Activated CD8-positive, alpha-beta T cell treated with anti-CD3 and anti-CD28 coated beads for 36 hours (primary cell): Measurements from ENCODE around the gene MRTFA. TPM values are rescaled to one million over a fixed set of nuclear protein-coding genes. Genes with fewer than 3 reads are reported as not detected.
"Not testable (repeated sequence)": the region's sequence is repeated elsewhere in the genome, so short reads cannot be mapped to it uniquely, and the experiment has no call there.

Source experiments
- ATAC-seq: fragments of 200-7000 bp; cut with Tn5 transposase; one replicate; pipeline ENCODE4 v1.10.0; 2021; ENCODE audit warnings: mild to moderate bottlenecking, moderate library complexity
- CTCF ChIA-PET: fragments of 350-600 bp; sonication (Branson Sonifier 250); formaldehyde crosslinking; loops from one replicate; lab custom pipeline; 2021; ENCODE audit warnings: antibody characterized with exemption; lab: Charles Lee
- POLR2A ChIA-PET: fragments of 350-600 bp; sonication (Branson Sonifier 250); formaldehyde crosslinking; loops from one replicate; lab custom pipeline; 2021; ENCODE audit warnings: antibody characterized with exemption; lab: Charles Lee
- DNase-seq: peaks from one replicate; pipeline ENCODE4 v3.0.0-alpha.2; 2020
- H3K27ac Mint-ChIP-seq: one replicate; pipeline ENCODE4 v1.8.0; 2021; ENCODE audit warnings: mild to moderate bottlenecking, mixed read lengths
- H3K27me3 Mint-ChIP-seq: one replicate; pipeline ENCODE4 v1.8.0; 2021; ENCODE audit warnings: mixed read lengths
- H3K36me3 Mint-ChIP-seq: one replicate; pipeline ENCODE4 v1.8.0; 2021; ENCODE audit warnings: low read depth, mixed read lengths
- H3K4me1 Mint-ChIP-seq: one replicate; pipeline ENCODE4 v1.8.0; 2021; ENCODE audit warnings: low read depth, mixed read lengths
- H3K4me3 Mint-ChIP-seq: one replicate; pipeline ENCODE4 v1.8.0; 2021; ENCODE audit warnings: mild to moderate bottlenecking, moderate library complexity, mixed read lengths
- H3K9me3 Mint-ChIP-seq: one replicate; pipeline ENCODE4 v1.8.0; 2021; ENCODE audit warnings: mixed read lengths
- intact Hi-C: fragments of 100-400 bp; cut with micrococcal nuclease; formaldehyde crosslinking; loops from one replicate; pipeline ENCODE4 v1.10.0; 2022
- total RNA-seq, 2 experiments: library from RNA; stranded (reverse); gene quantifications; one replicate each; pipeline ENCODE4 v1.2.3, GENCODE V29; 2021
- TF ChIP-seq, protein P1 (sequence below): fragments of 200-600 bp; IDR thresholded peaks from one replicate; pipeline ENCODE4 v1.8.0; 2022; ENCODE audit warnings: antibody characterized with exemption, mild to moderate bottlenecking

Gene MRTFA
- total RNA-seq, 2 experiments from 2014 or later = 37.4 to 40.0 TPM

DNA sequence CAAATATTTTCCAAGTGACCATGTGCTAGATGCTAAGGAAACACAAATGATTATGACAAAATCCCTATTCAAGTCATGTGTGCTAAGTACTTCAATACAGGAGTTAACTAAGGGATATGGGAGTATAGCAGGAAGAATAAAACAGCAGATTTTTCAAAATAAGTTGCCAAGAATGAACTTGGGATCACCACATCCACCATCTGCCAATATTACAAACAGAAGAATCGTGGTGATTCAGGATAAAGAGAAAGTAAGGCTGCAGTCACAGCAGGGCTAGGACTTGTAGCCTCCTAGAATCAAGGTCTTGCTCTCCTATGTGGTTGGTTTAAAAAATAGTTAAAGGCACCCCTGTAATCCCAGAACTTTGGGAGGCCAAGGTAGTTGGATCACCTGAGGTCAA lies 34.3 kb downstream of the MRTFA start:
- Mint-ChIP-seq H3K4me3 (no peak overlapping the region), H3K27me3 (no peaks in the 10 kb centered on the region), H3K36me3 (no peaks in the 10 kb centered on the region), H3K4me1 (peaks cover 49% of the 10 kb centered on the region), H3K9me3 (no peaks in the 10 kb centered on the region), H3K27ac (no peak overlapping the region)
- TF ChIP-seq, protein P1, sequence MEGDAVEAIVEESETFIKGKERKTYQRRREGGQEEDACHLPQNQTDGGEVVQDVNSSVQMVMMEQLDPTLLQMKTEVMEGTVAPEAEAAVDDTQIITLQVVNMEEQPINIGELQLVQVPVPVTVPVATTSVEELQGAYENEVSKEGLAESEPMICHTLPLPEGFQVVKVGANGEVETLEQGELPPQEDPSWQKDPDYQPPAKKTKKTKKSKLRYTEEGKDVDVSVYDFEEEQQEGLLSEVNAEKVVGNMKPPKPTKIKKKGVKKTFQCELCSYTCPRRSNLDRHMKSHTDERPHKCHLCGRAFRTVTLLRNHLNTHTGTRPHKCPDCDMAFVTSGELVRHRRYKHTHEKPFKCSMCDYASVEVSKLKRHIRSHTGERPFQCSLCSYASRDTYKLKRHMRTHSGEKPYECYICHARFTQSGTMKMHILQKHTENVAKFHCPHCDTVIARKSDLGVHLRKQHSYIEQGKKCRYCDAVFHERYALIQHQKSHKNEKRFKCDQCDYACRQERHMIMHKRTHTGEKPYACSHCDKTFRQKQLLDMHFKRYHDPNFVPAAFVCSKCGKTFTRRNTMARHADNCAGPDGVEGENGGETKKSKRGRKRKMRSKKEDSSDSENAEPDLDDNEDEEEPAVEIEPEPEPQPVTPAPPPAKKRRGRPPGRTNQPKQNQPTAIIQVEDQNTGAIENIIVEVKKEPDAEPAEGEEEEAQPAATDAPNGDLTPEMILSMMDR = no peak
- no peak for ATAC-seq
- intact Hi-C loops = no loop called here
- ChIA-PET CTCF (no interaction called here), POLR2A (no interaction called here)
- no peak for DNase-seq

DNA sequence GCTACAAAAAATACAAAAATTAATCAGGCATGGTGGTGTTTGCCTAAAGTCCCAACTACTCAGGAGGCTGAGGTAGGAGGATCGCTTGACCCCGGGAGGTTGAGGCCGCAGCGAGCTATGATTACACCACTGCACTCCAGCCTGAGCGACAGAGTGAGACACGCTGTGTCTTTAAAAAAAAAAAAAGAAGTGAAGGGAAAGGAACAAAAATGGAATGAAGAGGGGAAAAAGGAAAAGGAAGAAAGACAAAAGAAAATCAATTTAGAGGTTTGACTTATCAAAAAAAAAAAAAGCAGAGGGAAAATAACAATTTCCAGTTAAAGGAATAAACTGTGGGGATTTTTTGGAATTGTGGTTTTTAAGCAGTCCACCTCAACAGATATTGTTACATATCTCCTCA lies 36.8 kb downstream of the MRTFA start:
- ChIA-PET CTCF (interaction anchor here (1.4 kb wide), 1 partner anchor 163 kb away, joined by 3 read pairs; no protein-coding TSS in a partner anchor), POLR2A (no interaction called here)
- no peaks in the 10 kb centered on the region for H3K36me3 Mint-ChIP-seq
- TF ChIP-seq, protein P1 = no peak
- intact Hi-C loops = no loop called here
- DNase-seq (no peak), ATAC-seq (no peak)
- H3K27me3 Mint-ChIP-seq = no peaks in the 10 kb centered on the region
- peaks cover 36% of the 10 kb centered on the region for H3K4me1 Mint-ChIP-seq
- H3K27ac Mint-ChIP-seq = no peak overlapping the region
- no peak overlapping the region for H3K4me3 Mint-ChIP-seq
- no peaks in the 10 kb centered on the region for H3K9me3 Mint-ChIP-seq

DNA sequence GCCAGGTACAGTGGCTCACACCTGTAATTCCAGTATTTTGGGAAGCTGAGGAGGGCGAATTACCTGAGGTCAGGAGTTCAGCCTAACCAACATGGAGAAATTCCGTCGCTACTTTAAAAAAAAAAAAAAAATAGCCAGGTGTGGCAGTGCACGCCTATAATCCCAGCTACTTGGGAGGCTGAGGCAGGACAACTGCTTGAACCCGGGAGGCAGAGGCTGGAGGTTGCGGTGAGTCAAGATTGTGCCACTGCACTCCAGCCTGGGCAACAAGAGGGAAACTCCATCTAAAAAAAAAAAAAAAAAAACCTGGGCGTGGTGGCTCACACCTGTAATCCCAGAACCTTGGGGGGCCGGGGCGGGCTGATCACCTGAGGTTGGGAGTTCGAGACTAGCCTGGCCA lies 37.8 kb downstream of the MRTFA start:
- POLR2A ChIA-PET = interaction anchor here (0.6 kb wide), 1 partner anchor 508 kb away, joined by 3 read pairs; no protein-coding TSS in a partner anchor
- CTCF ChIA-PET = interaction anchor here (1.4 kb wide), 1 partner anchor 162 kb away, joined by 3 read pairs; no protein-coding TSS in a partner anchor
- ATAC-seq, H3K27ac Mint-ChIP-seq, H3K36me3 Mint-ChIP-seq, intact Hi-C loops, H3K4me3 Mint-ChIP-seq, DNase-seq, H3K27me3 Mint-ChIP-seq, H3K9me3 Mint-ChIP-seq: not testable (repeated sequence)
- H3K4me1 Mint-ChIP-seq = peaks cover 43% of the 10 kb centered on the region

DNA sequence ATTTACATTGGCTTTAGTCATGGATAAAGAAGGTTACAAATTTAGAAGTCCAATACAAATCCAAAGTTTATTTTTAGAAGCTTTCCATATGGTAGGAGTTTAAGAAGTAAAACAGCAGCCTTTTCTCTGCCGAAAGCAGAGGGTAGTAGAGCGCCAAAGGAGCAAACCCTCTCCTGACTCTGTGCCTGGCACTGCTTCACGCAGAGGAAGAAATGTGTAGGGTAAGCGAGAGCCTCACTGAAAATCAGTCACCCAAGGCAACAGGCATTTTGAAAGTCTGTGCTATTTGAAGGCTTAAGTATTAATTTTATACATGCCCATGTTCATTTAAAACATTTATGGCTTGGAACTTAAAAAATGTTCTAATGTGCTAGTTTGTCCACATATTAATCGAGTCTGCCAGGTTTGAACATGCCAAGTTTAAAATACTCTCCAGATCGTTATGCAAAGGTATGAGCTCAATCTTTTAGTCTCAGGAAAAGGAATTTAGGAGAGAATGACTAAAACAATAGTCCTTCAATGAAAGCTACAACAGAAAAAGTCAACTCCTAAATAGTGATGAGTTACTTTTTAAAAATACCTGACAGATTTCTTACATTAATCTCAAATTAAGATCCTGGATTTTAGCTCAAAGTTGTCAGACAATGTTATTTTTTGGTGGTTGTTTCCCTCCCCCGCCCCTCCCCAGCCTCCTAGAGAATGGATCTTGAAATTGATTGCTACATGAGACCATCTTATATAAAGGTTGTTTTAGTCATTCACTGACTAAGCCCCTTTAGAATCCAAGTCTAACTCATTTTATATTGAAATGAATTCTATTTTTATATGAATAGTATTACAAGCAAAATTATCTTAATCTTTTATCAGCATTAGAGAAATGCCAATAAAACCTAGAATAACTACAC lies 38.7 kb downstream of the MRTFA start:
- peaks cover 45% of the 10 kb centered on the region for H3K4me1 Mint-ChIP-seq
- no peaks in the 10 kb centered on the region for H3K9me3 Mint-ChIP-seq
- intact Hi-C loops = no loop called here
- ChIA-PET CTCF (interaction anchor here (1.1 to 1.2 kb wide), 3 partner anchors 14 to 48 kb away, joined by 3 read pairs; no protein-coding TSS in a partner anchor), POLR2A (no interaction called here)
- TF ChIP-seq, protein P1 = no peak
- DNase-seq (no peak), ATAC-seq (no peak)
- no peaks in the 10 kb centered on the region for H3K36me3 Mint-ChIP-seq
- H3K27me3 Mint-ChIP-seq = no peaks in the 10 kb centered on the region
- no peak overlapping the region for H3K4me3 Mint-ChIP-seq
- H3K27ac Mint-ChIP-seq = no peak overlapping the region

DNA sequence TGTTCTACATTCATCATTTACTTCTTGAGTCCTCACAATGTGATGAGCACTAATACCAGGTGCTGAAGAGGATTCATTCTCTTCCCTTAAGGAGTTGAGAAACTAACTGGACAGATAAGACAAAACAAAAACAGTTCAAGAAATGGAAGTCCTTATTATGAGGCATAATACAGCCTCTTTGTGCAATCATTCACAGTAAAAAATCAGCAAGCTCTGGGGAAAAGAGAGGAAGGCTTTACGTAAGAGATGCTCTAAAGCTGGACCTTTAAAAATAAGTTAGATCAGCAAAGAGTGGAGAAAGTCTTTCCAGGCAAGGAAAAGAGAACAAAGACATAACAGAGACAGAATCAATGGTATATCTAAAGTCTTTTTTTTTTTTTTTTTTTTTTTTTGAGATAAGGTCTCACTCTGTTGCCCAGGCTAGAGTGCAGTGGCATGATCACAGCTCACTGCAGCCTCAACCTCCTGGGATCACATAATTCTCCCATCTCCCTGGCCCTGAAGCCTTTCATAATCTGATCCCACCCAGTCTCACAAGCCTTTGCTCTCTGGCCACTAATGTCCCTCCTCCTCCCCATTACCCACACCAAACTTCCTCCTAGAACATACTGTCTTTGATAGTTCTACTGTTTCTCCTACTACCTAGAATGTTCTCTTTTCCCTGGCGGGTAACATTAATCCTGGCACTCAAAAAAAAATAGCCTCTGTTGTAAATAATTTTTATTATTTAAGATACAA lies 40.9 kb downstream of the MRTFA start:
- no peaks in the 10 kb centered on the region for H3K27me3 Mint-ChIP-seq
- ChIA-PET CTCF (interaction anchor here (1.1 kb wide), 1 partner anchor 38 kb away, joined by 3 read pairs; no protein-coding TSS in a partner anchor), POLR2A (interaction anchor here (1.2 kb wide), 1 partner anchor 15 kb away, joined by 3 read pairs; no protein-coding TSS in a partner anchor)
- ATAC-seq = no peak
- no peak overlapping the region for H3K4me3 Mint-ChIP-seq
- H3K27ac Mint-ChIP-seq = no peak overlapping the region
- intact Hi-C loops = no loop called here
- H3K9me3 Mint-ChIP-seq = no peaks in the 10 kb centered on the region
- no peak for DNase-seq
- TF ChIP-seq, protein P1 = no peak
- H3K36me3 Mint-ChIP-seq = no peaks in the 10 kb centered on the region
- H3K4me1 Mint-ChIP-seq = peaks cover 46% of the 10 kb centered on the region
